HG03103 (cell line): ENCODE results near the gene PCDH1.

Experiments used
- ATAC-seq: cut with Tn5 transposase; IDR thresholded peaks from one replicate; pipeline ENCODE4 v1.9.1; 2021; ENCODE audit warnings: low read depth; ENCODE audit not compliant: unreplicated experiment

PCDH1 gene

GRCh38 chr5:141875022-141875740 lies 3.0 kb downstream of the PCDH1 start:
- no peak for ATAC-seq

- ATAC-seq: no peak
Observed at GRCh38 chr5:141874262-141874964, 3.8 kb downstream of the PCDH1 start.

- no peak for ATAC-seq
Observed at GRCh38 chr5:141873933-141874261, 4.3 kb downstream of the PCDH1 start.

GRCh38 chr5:141872496-141873356 lies 5.5 kb downstream of the PCDH1 start:
- ATAC-seq: no peak

DNA sequence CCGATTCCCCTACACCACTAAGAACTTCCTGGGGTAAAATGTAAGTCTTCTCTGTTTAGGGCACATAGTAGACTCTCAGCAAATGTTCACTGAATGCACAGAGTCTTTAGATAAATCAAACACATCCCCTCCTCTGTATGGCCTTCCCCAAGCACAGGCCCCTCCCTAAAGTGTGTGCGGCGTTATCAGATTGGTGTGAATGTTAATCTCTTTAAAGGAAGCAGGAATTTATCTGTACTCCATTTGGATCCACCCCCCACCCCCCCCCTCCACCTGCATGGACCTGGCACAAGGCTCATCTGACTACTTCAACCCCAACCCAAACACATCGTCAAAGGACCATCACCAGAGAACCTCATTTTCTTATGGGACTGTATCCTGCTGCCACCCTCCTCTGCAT lies 6.3 kb downstream of the PCDH1 start:
- ATAC-seq: no peak

GRCh38 chr5:141870871-141871270 lies 7.3 kb downstream of the PCDH1 start:
- no peak for ATAC-seq

GRCh38 chr5:141870228-141870627 lies 8.0 kb downstream of the PCDH1 start:
- no peak for ATAC-seq

GRCh38 chr5:141869514-141869913 lies 8.7 kb downstream of the PCDH1 start:
- ATAC-seq: no peak

DNA sequence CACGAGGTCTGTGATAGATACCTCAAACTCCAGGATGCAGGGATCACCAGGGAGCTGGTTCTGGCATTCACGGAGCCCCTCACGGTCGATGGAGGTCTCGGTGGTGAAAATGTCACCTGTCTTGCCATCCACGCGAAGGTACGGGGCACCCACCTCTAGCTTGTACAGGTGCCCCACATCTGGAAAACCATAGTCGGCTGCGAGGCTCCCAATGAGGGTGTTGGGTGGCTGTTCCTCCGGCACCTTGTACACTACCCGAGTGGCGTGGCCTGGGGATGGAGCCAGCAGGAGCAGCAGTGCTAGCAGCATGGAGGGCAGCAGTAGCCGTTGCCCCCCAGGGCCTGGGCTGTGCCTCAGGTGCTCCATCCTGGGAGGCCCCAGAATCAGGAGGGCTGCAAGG lies 9.2 kb downstream of the PCDH1 start:
- no peak for ATAC-seq

DNA sequence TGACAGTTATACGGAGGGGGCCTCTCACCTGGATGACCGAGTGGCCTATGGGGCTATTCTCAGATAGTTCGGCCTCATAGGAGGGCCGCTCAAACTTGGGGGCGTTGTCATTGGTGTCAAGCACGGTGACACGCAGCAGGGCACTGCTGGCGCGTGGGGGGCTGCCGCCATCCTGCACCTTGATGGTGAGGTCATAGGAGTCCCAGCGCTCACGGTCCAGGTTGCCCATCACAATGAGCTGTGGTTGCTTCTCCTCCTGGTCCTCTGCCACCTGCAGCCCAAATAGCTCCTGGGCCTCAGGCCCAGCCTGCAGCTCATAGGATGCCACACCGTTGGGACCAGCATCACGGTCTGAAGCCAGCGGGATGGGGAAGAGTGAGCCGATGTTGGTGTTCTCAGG lies 9.7 kb downstream of the PCDH1 start:
- ATAC-seq: no peak

DNA sequence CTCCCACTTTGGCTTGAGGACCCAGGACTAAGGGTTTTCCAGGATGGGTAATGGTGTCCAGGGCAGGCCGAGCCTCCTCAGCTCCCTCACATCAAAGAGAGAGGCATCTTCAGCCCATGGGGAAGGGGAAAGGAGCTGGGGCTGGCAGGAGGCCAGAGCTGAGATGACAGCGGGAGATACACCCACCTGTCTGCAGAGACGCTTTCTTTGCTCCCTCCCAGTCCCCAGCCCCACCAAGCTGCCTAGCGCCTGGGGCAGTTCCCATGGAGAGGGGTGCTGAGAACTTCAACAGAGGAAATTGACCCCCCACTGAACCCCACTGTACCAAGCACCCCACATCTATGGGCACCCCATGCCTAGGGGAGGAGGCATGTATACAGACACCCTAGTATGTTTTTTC lies 10.6 kb downstream of the PCDH1 start:
- ATAC-seq: no peak

GRCh38 chr5:141867139-141867538 lies 11.1 kb downstream of the PCDH1 start:
- ATAC-seq: no peak

DNA sequence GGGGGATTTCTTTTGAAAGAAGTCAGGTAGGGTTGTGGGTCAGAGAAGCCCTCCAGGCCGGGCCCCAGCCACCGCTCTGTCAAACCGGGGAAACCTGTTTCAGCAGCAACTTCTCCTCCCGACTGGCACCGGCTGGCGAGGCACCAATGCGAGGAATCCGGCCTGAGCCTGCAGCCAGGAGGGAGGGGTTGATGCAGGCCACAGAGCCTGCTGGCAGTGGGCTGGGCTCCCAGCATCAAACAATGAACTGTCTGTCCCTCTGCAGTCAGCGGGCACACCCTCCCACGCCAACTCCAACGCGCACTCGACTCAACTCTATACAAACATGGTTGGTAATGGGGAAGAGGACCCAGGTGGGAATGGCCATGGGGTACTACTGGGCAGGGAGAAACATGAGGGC lies 12.1 kb downstream of the PCDH1 start:
- no peak for ATAC-seq

GRCh38 chr5:141865406-141865805 lies 12.8 kb downstream of the PCDH1 start:
- no peak for ATAC-seq

DNA sequence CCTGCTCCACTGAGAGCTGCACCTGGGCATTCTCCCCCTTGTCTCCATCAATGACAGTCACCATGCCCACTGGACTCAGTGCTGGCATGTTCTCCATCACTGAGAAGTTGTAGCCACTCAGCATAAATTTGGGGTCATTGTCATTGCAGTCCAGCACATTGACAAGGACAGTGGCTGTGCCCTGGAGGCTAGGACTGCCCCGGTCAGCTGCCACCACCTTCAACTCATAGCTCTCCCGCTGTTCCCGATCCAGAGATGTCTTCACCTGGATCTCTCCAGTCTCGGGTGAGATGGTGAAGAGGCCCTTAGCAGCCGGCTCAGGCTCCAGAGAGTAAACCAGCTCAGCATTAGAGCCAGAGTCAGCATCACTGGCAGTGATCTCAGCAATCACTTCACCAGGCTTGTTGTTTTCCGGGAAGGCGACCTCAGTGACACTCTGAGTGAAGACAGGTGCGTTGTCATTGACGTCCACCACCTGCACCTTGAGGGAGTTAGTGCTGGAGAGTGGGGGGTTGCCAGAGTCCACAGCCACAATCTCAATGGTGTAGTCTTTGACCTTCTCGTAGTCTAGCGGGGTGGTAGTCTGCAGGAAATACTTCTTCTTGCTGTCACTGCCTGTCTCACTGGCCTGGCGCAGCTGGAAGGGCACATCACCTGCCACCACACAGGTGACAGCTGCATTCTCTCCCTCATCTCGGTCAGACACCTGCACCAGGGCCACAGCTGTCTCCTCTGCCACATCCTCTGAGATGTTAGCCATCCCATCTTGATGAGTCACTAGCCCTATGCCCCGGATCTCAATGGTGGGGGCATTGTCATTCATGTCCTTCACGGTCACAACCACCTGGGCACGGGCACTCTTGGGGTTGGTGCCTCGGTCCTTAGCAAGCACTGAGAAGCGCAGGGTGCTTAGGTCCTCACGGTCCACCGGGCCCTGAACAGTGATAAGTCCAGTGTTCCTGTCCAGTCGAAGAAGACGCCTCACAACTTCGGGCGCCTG lies 13.5 kb downstream of the PCDH1 start:
- no peak for ATAC-seq

DNA sequence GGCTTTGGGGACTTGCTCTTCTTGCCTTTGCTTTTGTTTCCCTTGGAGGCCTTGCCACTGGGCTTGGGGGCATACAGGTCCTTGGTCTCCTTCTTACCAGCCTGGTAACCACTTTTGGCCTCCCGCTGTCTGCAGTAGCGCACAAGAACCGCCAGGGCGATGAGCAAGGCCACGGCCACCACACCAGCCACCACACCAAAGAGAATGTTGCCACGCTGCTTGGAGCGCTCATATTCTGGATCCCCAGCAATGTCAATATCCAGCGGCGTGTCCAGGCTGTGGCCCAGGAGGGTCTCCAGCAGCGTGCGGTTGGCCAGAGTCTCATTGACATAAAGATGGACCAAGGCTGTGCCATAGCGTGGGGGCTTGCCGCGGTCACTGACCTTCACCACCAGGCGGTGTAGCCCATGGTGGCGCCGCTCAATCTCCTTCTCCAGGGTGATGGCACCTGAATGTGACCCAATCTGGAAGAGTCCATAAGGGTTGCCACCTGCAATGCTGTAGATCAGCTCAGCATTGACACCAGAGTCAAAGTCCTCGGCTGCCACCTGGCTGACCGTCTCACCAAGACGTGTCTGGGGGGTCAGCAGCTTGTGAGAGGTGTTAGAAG lies 14.5 kb downstream of the PCDH1 start:
- no peak for ATAC-seq

DNA sequence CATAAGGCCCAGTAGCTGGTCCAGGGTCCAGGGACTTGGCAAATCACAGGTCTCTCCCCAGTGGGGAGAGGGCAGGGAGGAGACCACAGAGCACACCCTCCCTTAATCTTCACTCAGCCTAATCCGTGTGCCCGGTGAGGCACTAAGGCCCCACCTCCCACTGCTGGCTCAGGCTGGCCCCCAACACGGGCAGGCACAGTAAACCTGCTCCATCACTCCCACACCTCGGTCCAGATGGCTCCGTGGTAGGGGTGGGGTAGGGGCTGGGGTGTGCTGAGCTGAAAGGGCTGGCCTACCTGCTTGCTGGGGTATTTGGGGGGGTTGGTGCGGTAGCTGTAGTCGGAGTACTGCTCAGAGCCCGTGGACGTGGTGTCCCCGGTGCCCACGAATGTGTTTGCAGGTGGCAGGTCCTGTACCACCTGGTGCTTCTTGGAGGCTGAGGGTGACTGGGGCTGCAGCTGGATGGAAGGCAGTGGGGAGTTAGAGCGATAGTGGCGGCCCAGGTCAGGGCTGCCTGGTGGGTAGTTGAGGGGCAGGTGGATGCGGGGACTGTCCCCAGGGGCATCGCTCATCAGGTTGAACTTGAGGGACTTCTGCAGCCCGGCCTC lies 15.2 kb downstream of the PCDH1 start:
- ATAC-seq: no peak

DNA sequence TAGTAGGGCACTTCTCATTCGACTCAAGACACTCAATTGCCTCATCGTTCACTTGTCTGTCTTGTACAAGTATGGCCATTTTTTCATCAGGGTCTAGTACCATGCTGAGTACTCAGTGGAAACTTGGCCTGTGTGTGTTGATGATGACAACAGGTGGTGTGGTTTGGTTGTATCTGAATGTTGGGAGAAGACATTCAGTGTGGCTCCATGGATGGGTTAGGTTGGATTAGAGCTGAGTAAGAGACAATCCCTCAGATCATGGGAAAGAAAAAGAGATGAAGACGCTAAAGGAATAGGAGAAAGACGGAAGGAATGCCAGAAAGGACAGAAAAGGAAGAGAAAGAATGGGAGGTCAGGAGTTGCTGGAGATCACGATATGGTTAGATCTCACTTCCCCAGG lies 17.0 kb downstream of the PCDH1 start:
- no peak for ATAC-seq

DNA sequence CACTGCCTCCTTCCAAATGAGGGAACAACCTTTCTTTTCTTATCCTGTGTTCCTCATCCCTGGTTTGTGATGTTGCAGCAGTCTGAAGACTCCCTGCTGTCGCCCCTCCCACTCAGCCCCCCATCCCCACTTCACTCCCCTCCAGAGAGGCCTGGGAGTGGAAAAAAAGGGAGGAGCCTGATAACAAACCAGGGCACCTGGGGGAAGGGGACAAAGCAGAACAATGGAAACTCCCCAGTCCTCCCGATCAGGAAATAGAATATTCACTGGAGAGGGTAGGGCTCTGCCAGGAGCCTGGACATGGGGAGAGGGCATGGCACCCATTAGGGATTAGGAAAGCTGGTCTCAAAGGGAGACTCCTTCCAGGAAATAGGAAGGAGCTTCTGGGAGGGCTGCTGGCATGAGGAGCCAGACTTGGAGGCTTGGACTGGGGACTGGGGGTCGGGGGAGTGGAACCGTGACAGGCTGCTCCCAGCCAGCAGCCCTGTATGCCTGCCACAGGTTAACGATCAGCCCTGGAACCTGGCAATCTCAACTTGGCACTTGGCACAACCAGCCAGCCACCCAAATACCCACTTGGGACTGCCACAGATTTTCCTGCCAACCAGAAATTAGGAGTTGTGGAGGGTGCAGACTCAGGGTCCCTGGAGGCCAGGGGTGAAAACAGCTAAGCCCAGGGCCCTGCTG lies 20.0 kb downstream of the PCDH1 start:
- ATAC-seq: no peak
